Gastroesophageal sphincter (tissue), 3 donors: ENCODE results near the gene AMDHD2.

Experiments
- CTCF ChIP-seq, 4 experiments: fragments of 200-600 bp in 2 of 4; fragments of 450-650 bp in 2 of 4; sonication (generic) in 1 of 4; IDR thresholded peaks; one replicate each; pipeline ENCODE4 v1.5.1; 2017 to 2019; ENCODE audit warnings: antibody characterized with exemption in 4 of 4, mild to moderate bottlenecking in 2 of 4, moderate library complexity in 2 of 4
- POLR2AphosphoS5 ChIP-seq: sonication (generic); formaldehyde crosslinking; IDR thresholded peaks from one replicate; pipeline ENCODE4 v1.6.1; 2017; ENCODE audit warnings: antibody characterized with exemption

- TF ChIP-seq POLR2AphosphoS5 (no peak), CTCF (IDR thresholded peaks at IDR 0.05) (no peak)
Measured at GRCh38 chr16:2527784-2528100, 7.6 kb downstream of the AMDHD2 start.
